Measurements from ENCODE around the gene GULP1.

GRCh38 chr2:188380280-188380679 lies 88.6 kb downstream of the GULP1 start:
- TF ChIP-seq POLR2AphosphoS5 (IDR thresholded peaks at IDR 0.05; ENCODE audit: low read depth, low read length) (no peak), POLR2A (IDR thresholded peaks at IDR 0.05; ENCODE audit: low read depth, low read length) (no peak), PAX5 (IDR thresholded peaks at IDR 0.05; ENCODE audit: insufficient read depth, low read length, severe bottlenecking) (no peak), TAF1 (IDR thresholded peaks at IDR 0.05; ENCODE audit: low read depth, low read length) (no peak), POU2F2 (IDR thresholded peaks at IDR 0.05; ENCODE audit: low read depth, low read length) (no peak)

Data from GM12891 (cell line).